Lung (tissue), 12 donors: ENCODE results near the gene CHD6. TPM values are rescaled to one million over a fixed set of nuclear protein-coding genes. Genes with fewer than 3 reads are reported as not detected.

Source experiments
- ATAC-seq: fragments of 200-7000 bp; cut with Tn5 transposase; one replicate; pipeline ENCODE4 v1.9.1; 2020; ENCODE audit warnings: moderate number of reproducible peaks; ENCODE audit not compliant: insufficient read depth, low FRiP score
- DNase-seq, 3 donors: peaks; one replicate each; pipeline ENCODE4 v3.0.0-alpha.2; 2013 to 2017
- H3K27ac ChIP-seq, 2 donors: one replicate each; pipeline ENCODE4 v1.5.1; 2013; ENCODE audit warnings: mild to moderate bottlenecking in 2 of 2, moderate library complexity in 2 of 2, control low read depth in 1 of 2, inconsistent platforms in 1 of 2, low read depth in 1 of 2, low read length in 1 of 2
- H3K27me3 ChIP-seq, 3 donors: one replicate each; pipeline ENCODE4 v1.5.1; 2013; ENCODE audit warnings: low read length in 2 of 3; ENCODE audit not compliant: control insufficient read depth in 3 of 3, insufficient read depth in 3 of 3
- H3K36me3 ChIP-seq, 4 donors: one replicate each; pipeline ENCODE4 v1.5.1; 2013; ENCODE audit warnings: low read length in 4 of 4, mild to moderate bottlenecking in 1 of 4, moderate library complexity in 1 of 4; ENCODE audit not compliant: control insufficient read depth in 4 of 4, insufficient read depth in 4 of 4
- H3K4me1 ChIP-seq, 5 donors: one replicate each; pipeline ENCODE4 v1.5.1; 2013; ENCODE audit warnings: low read length in 5 of 5, mild to moderate bottlenecking in 2 of 5, moderate library complexity in 1 of 5; ENCODE audit not compliant: control insufficient read depth in 5 of 5, insufficient read depth in 5 of 5
- H3K4me3 ChIP-seq: one replicate; pipeline ENCODE4 v1.5.1; 2013; ENCODE audit warnings: mild to moderate bottlenecking, control low read depth, moderate library complexity
- H3K9ac ChIP-seq, 2 donors: one replicate each; pipeline ENCODE4 v1.5.1; 2013; ENCODE audit warnings: low read length in 2 of 2, control low read depth in 1 of 2; ENCODE audit not compliant: insufficient read depth in 1 of 2
- H3K9me3 ChIP-seq, 4 donors: one replicate each; pipeline ENCODE4 v1.5.1; 2013; ENCODE audit warnings: low read length in 3 of 4, mild to moderate bottlenecking in 1 of 4, moderate library complexity in 1 of 4; ENCODE audit not compliant: control insufficient read depth in 4 of 4, insufficient read depth in 3 of 4
- CTCF ChIP-seq: IDR thresholded peaks from 2 replicates; pipeline ENCODE4 v1.5.1; 2012; ENCODE audit warnings: mild to moderate bottlenecking; ENCODE audit errors: control extremely low read depth, extremely low read depth
- WGBS, 2 donors: extraction: QIAGEN DNeasy Blood & Tissue Kit; methylation state at CpG; one replicate each; pipeline ENCODE4 v1.1.7; 2013; 5-methylcytosine and 5-hydroxymethylcytosine counted together
- polyA plus RNA-seq, 2 donors: library from polyadenylated mRNA; stranded (reverse); fragments of 200-250 nt; gene quantifications; one replicate each; pipeline ENCODE4 v1.2.1, GENCODE V29; 2013
- total RNA-seq, 2 donors: library from RNA; depleted of rRNA in 1 of 2; stranded (reverse); fragments of >200 nt in 1 of 2; gene quantifications; one replicate each; pipeline ENCODE4 v1.2.1, GENCODE V29; 2014 to 2021
- donor health status: control.
- donor health status: control.
- donor health status: Bipolar disorder and iron deficiency.
- donor health status: healthy.
- donor health status: DM: yes; HTN: yes; CAD: no.

Gene CHD6
- total and polyA plus RNA-seq, 4 donors = 5.0 to 95.3 (median 21.0) TPM

DNA sequence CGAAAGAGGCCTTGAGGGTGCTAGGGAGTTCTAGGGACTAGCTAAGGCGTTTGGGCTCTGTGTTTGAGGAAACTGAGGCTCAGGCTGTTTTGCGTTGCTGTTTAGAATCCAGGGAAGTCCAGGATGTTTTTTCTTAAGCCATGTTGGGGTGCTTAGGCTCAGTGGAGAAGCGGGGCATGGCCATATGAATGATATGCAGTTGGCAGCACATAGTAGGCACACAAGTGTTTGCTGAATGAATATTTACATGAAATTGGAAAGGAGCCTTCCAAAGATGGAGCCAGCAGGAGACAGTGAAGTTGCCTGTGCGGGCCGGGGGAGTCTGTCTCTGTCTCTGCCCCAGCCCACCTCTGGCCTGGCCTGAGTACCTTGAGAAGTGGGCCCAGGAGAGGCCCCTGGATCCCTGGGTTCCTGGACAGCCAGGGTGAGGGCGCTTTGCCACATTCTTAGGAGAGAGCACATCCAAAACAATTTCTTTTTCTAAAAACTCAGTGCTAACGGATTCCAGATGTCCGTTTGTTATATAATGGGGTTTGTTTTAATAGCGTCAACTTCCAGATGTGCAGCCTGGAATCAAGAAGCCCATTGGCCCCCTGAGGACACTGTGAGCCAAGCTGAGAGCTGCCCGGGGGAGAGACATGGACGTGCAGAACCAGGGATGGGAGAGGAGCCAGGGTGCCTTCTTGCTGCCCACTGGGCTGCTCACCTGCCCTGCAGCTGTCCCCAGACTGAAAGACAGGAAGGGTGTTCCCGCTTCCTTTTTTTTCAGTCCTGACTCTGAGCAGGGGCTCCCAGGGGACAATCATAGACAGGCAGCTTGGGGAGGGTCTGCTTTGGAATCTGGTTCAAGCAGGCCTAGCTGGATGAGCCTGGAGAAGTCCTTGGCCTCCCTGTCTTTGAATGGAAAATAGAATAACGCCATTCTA lies 231.4 kb downstream of the CHD6 start:
- no peak for TF ChIP-seq CTCF
- peak; percentile 35 to 87 (median 82) for DNase-seq

GRCh38 chr20:41382791-41383305 lies 235.3 kb downstream of the CHD6 start:
- WGBS, 2 donors = 75 to 76% methylated on average over 7 of the region's 7 CpGs
- H3K9ac ChIP-seq = no peak overlapping the region

More for the DNA sequence above, 231.4 kb downstream of the CHD6 start:
- ATAC-seq = no peak
- Histone ChIP-seq H3K27ac (no peak overlapping the region), H3K9ac (no peak overlapping the region), H3K27me3 (no peaks in the 10 kb centered on the region), H3K4me1 (peaks cover 0 to 5% (median 0%) of the 10 kb centered on the region in 5 donors), H3K36me3 (no peaks in the 10 kb centered on the region), H3K4me3 (no peak overlapping the region), H3K9me3 (peaks cover 0 to 2% (median 0%) of the 10 kb centered on the region in 4 donors)
- WGBS, 2 donors = 75 to 87% methylated on average over 14 of the region's 14 CpGs

DNA sequence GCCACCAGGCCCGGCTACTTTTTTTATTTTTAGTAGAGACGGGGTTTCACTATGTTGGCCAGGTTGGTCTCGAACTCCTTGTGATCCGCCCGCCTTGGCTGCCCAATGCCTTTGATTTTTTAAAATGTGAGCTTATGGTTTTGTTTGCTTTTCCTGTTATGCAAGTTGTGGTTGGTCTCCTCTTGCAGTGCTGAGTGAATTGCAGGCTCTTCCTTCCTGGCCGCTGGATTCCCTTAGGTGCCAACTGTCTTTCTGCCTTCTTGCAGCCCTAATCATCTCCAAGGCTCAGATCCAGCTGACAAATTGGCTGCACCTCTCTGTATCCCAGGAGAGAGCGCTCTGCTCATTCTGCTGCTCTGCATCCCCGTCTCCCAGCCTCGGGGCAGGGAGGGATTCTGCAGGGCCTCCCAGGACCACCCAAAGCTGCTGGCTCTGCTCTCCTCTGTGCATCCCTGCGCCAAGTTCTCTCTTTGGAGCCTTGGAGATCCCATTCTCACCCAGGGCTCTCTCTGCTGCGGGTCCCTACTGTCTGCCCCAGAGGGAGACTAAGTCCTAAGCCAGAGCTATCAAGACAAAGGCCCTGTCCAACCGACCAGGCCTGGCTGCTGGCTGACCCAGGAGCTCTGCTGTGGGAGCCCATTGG lies 237.5 kb downstream of the CHD6 start:
- no peak overlapping the region for H3K4me3 ChIP-seq

More at GRCh38 chr20:41382791-41383305, 235.3 kb downstream of the CHD6 start:
- H3K9me3 ChIP-seq = peaks cover 0 to 2% (median 0%) of the 10 kb centered on the region in 4 donors
- TF ChIP-seq CTCF = no peak
- no peak overlapping the region for H3K27ac ChIP-seq
- peaks cover 0 to 3% (median 0%) of the 10 kb centered on the region in 3 donors for H3K27me3 ChIP-seq
- no peak for DNase-seq
- peaks cover 0 to 9% (median 0%) of the 10 kb centered on the region in 5 donors for H3K4me1 ChIP-seq
- no peak for ATAC-seq
- H3K36me3 ChIP-seq = no peaks in the 10 kb centered on the region
- no peak overlapping the region for H3K4me3 ChIP-seq

More for the DNA sequence above, 237.5 kb downstream of the CHD6 start:
- H3K36me3 ChIP-seq = no peaks in the 10 kb centered on the region
- H3K27ac ChIP-seq = no peak overlapping the region
- no peak overlapping the region for H3K9ac ChIP-seq
- peaks cover 0 to 5% (median 0%) of the 10 kb centered on the region in 5 donors for H3K4me1 ChIP-seq
- peaks cover 0 to 3% (median 0%) of the 10 kb centered on the region in 3 donors for H3K27me3 ChIP-seq
- DNase-seq (peak in 1 of 3 donors; percentile 26), ATAC-seq (no peak)
- TF ChIP-seq CTCF = no peak
- WGBS, 2 donors = 52 to 66% methylated on average over 12 of the region's 12 CpGs
- peaks cover 0 to 3% (median 0%) of the 10 kb centered on the region in 4 donors for H3K9me3 ChIP-seq
